Subcutaneous abdominal adipose tissue (tissue), 5 donors: ENCODE measurements around the gene VAV2.

ENCODE experiments used
- H3K27ac ChIP-seq: one replicate; pipeline ENCODE4 v1.7.0; 2013; ENCODE audit warnings: low read depth, mild to moderate bottlenecking, inconsistent platforms, low read length, moderate library complexity
- H3K27me3 ChIP-seq, 5 donors: one replicate each; pipeline ENCODE4 v1.7.0; 2013; ENCODE audit warnings: low read length in 5 of 5, inconsistent platforms in 1 of 5; ENCODE audit not compliant: control insufficient read depth in 5 of 5, insufficient read depth in 4 of 5
- H3K36me3 ChIP-seq, 5 donors: one replicate each; pipeline ENCODE4 v1.7.0; 2013; ENCODE audit warnings: low read length in 5 of 5; ENCODE audit not compliant: control insufficient read depth in 5 of 5, insufficient read depth in 5 of 5
- H3K4me1 ChIP-seq, 5 donors: one replicate each; pipeline ENCODE4 v1.7.0; 2013; ENCODE audit warnings: low read length in 5 of 5, mild to moderate bottlenecking in 3 of 5, moderate library complexity in 1 of 5; ENCODE audit not compliant: control insufficient read depth in 5 of 5, insufficient read depth in 5 of 5
- H3K4me3 ChIP-seq, 5 donors: one replicate each; pipeline ENCODE4 v1.7.0; 2013; ENCODE audit warnings: low read length in 5 of 5, low read depth in 1 of 5
- H3K9ac ChIP-seq, 5 donors: one replicate each; pipeline ENCODE4 v1.7.0; 2013; ENCODE audit warnings: low read length in 5 of 5, mild to moderate bottlenecking in 4 of 5, moderate library complexity in 3 of 5
- H3K9me3 ChIP-seq, 5 donors: one replicate each; pipeline ENCODE4 v1.7.0; 2013; ENCODE audit warnings: low read length in 5 of 5; ENCODE audit not compliant: control insufficient read depth in 5 of 5
- donor health status: healthy.
- donor health status: healthy.
- donor health status: healthy.
- donor health status: healthy.
- donor health status: healthy.

VAV2 gene

DNA sequence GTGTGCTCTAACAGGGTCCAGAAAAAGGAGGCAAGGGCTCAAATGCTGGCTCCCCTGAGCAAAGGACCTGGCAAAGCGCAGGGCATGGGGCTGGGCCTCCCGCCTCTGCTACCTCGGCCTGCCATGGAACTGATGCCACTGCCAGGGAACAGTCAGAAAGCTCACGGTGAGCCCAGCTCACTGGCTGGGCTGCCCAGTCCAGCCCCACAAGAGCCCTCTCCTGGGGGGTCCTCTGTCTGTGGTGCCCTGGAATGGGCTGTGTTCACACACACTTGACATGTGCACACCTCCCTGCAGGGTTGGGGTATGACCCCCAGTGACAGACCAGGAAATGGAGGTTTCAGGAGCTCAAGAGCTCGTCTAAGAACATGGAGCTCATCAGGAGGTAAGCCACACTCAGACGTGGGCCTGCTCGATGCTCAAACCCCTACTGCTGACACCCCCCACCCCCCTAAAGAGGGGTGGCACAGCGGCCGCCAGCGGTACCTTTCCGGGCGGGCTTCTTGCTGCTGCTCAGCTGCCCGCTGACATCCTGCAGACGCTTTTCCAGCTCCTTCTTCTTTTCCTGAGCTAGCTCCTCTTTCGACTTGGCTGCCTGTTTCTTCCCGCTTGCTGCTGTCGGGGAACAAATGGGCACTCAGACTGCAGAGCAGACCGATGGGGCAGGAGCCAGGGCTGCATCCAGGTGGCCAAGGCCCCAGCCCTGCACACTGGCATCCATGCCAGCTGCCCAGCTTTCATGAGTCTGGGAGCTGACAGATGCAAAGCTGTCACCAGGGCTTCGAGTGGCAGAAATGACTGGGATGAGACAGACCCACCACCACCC is 42.3 kb upstream of the VAV2 start:
- no peak overlapping the region for H3K27ac ChIP-seq
- no peaks in the 10 kb centered on the region for H3K9me3 ChIP-seq
- no peak overlapping the region for H3K4me3 ChIP-seq
- H3K9ac ChIP-seq: no peak overlapping the region
- no peaks in the 10 kb centered on the region for H3K27me3 ChIP-seq
- peaks cover 0 to 73% (median 62%) of the 10 kb centered on the region in 5 donors for H3K36me3 ChIP-seq
- H3K4me1 ChIP-seq: peaks cover 0 to 9% (median 4%) of the 10 kb centered on the region in 5 donors

DNA sequence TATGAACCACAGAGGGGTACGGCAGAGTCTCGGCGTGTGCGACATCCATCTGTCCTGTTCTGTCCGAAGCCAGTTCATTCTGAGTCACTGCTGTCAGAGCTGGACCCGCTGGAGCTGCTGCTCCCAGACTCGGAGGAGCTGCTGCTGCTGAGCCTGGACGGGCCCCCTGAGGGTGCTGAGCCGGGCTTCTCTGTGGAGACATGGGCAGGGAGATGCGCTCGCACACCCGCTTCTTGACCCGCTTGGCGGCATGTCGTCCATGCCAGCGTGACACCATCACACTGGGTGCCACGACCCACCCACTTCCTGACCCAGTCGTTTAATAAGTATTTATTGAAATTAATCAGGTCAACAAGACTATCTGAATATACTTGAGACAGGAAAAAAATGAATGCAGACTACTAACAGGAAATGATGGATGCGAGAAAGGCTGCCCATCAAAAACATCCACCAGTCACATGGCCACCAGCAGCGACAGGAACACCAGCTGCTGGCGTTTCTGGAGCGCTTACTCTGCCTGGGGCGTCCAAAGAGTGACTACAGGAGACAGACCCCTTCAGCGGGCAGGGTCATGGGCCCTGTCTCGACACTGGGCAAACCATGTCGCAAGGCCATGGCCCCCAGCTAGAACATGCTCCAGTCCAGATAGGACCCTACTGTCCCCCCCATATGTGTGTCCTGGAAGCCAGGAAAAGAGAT is 41.5 kb upstream of the VAV2 start:
- H3K27me3 ChIP-seq: no peaks in the 10 kb centered on the region
- peaks cover 2 to 13% (median 11%) of the 10 kb centered on the region in 5 donors for H3K4me1 ChIP-seq
- H3K27ac ChIP-seq: no peak overlapping the region
- H3K36me3 ChIP-seq: peaks cover 0 to 72% (median 54%) of the 10 kb centered on the region in 5 donors
- H3K9ac ChIP-seq: no peak overlapping the region
- no peaks in the 10 kb centered on the region for H3K9me3 ChIP-seq
- no peak overlapping the region for H3K4me3 ChIP-seq

DNA sequence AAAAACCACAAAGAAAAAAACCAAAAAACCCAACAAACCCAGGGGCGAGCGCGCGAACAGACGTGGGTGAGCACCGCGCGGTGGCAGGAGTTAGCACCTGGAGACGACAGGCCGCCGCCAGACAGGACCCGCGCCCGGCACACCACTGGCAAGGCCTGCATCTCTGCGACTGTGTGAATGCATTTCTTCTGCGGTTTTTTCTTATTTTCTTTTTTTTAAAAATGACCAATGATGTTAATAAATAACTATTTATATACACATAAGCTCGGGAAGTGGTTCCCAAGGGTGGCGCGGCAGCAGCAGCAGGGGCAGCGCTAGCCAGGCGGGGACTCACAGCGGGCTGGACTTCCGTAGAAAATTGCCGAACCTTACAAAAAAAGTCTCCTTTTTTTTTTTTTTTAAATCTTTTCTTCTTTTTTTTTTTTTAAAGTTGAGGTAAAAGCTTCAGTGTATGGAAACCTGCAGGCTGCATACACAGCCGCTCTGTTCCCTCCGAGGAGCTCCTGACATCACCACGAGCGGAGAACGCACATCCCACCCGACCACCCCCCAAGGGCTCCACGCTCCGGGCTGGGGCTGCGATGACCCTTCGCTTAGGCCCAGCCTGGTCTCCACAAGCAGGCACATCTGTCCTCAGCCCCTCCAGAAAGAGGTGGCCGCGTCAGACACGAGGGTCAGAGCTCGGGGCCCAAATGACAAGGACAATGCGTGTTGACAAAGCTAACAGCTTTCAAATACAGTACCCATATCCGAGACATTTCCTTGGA is 40.5 kb upstream of the VAV2 start:
- no peak overlapping the region for H3K9ac ChIP-seq
- no peak overlapping the region for H3K27ac ChIP-seq
- peaks cover 2 to 23% (median 16%) of the 10 kb centered on the region in 5 donors for H3K4me1 ChIP-seq
- H3K4me3 ChIP-seq: no peak overlapping the region
- no peaks in the 10 kb centered on the region for H3K9me3 ChIP-seq
- H3K36me3 ChIP-seq: peaks cover 0 to 66% (median 53%) of the 10 kb centered on the region in 5 donors
- no peaks in the 10 kb centered on the region for H3K27me3 ChIP-seq

DNA sequence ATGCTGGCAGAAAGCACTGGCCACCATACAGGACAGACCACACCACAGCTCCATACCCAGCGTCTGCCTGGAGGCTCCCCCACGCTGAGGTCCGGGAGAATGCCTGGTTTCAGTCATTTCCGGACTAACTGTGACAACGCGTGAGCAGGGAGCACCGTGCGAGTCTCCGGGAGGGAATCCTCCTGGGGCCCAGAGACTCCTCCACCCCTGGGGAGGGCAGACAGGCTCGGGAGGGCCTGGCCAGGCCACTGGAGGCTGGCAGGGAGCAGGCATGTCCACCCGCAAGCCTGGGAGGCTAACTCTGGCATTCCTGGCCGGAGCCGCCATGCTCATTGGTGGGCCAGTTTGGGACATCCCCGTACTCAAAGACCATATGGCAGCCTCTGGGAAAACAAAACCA is 39.7 kb upstream of the VAV2 start:
- peaks cover 0 to 67% (median 54%) of the 10 kb centered on the region in 5 donors for H3K36me3 ChIP-seq
- no peak overlapping the region for H3K4me3 ChIP-seq
- H3K9ac ChIP-seq: no peak overlapping the region
- H3K4me1 ChIP-seq: peaks cover 2 to 23% (median 16%) of the 10 kb centered on the region in 5 donors
- H3K27me3 ChIP-seq: no peaks in the 10 kb centered on the region
- no peak overlapping the region for H3K27ac ChIP-seq
- no peaks in the 10 kb centered on the region for H3K9me3 ChIP-seq

DNA sequence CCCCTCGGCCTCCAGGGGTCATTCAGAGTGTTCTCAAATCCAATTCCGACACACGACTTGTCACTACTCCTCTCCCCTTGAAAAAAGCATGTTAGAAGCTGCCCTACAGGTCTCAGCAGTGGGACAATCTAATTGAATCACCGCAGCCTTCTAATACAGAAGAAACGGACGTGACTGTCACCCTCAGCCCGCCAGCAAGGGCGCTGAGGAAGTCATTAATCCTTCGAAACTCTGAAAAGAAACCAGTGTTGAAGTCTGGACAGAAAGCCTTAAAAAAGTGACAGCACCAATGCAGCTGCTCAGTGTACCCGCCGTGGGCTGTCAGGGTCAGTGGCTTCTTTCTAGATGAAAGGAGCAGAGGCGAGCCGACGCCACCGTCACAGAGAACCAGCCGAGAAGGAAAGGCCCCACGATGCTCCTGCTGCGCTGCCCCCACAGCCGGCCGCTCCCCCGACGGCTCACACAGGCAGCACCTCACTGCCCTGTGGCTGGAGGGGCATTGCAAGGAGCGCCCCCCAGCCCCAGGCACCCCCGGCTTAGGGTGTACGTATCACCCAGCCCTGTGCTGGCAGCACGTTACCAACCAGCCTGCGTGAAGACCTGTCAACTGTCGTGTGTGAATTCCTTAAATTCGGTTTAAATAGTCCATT is 38.8 kb upstream of the VAV2 start:
- no peak overlapping the region for H3K4me3 ChIP-seq
- peaks cover 2 to 31% (median 23%) of the 10 kb centered on the region in 5 donors for H3K4me1 ChIP-seq
- H3K27ac ChIP-seq: no peak overlapping the region
- H3K36me3 ChIP-seq: peaks cover 0 to 60% (median 48%) of the 10 kb centered on the region in 5 donors
- H3K9ac ChIP-seq: no peak overlapping the region
- no peaks in the 10 kb centered on the region for H3K27me3 ChIP-seq
- no peaks in the 10 kb centered on the region for H3K9me3 ChIP-seq

DNA sequence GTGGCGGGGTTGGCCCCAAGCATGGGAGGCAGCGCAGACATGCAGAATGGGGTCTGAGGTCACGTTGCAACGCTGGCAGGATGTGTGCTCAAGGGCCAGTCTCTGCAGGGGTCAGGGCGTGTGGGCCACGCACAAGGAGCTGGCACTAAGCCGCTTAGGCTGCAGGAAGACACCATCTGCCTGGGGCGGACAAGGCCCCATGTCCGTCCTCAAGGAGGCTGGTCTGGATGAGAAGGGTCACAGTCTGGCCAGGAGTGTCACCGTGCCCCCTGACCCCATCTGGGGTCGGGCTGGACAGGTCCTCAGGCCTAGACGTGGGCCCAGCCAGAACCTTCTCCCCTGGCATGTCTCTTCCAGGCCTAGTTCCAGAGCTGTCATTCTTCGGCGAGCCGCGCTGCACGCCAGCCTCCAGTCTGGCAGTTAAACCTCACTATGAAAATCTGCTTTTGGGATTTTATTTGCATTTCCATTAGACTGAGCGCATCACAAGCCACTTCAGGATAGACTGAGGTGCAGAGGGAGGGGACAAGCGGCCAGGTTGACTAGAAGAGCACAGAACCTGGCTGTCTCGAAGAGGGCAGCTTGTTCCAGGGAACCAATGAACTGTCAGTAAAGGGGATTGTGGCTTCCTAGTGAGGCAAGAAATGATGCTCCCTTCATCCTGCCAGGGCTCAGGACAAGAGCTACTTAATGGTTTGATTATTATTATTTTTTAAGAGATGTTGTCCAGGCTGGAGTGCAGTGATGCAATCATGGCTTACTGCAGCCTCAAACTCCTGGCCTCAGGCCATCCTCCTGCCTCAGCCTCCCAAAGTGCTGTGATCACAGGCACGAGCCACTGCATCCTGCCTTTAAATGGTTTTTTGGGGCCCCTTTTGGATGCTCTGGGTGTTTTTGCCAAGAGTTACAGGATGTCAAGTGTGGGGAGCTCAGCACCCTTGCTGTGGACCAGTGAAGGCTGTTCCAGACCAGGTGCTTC is 37.4 kb upstream of the VAV2 start:
- Histone ChIP-seq H3K27me3 (no peaks in the 10 kb centered on the region), H3K27ac (peak overlapping the region; percentile 16), H3K36me3 (peaks cover 0 to 46% (median 34%) of the 10 kb centered on the region in 5 donors), H3K9ac (no peak overlapping the region), H3K4me1 (peaks cover 3 to 38% (median 30%) of the 10 kb centered on the region in 5 donors), H3K9me3 (no peaks in the 10 kb centered on the region), H3K4me3 (no peak overlapping the region)

DNA sequence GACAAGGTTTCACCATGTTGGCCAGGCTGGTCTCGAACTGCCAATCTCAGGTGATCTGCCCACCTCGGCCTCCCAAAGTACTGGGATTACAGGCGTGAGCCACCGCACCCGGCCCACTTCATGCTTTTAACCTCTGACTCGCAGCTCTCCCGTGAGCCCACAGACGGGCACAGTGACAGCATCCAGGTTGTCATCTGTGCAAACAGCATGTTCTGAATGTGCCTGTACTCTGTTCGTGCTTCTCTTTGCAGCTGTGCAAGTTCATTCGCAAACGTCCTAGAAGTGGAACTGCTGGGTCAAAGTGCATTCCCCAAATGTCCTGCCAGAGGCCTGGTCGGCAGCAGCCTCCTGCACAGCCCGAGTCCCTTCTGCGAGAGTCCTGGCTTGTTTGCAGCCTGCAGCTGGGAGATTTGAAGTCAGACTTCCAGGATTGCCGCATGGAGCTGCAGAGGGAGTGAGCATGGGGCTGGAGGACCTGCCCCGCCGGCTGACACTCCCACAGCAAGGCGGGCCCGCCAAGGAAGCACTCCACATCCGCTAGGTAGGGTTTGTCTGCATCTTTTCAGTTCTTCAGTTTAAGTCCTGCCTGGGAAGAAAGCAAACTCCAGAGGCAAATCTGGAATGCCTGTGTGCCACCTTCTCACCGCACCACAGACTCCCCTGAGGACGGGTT is 36.6 kb upstream of the VAV2 start:
- Histone ChIP-seq H3K9ac (no peak overlapping the region), H3K27me3 (no peaks in the 10 kb centered on the region), H3K9me3 (no peaks in the 10 kb centered on the region), H3K4me1 (peaks cover 3 to 42% (median 33%) of the 10 kb centered on the region in 5 donors), H3K27ac (peak overlapping the region; percentile 16), H3K36me3 (peaks cover 0 to 38% (median 26%) of the 10 kb centered on the region in 5 donors), H3K4me3 (peak overlapping the region in 1 of 5 donors; percentile 25)

DNA sequence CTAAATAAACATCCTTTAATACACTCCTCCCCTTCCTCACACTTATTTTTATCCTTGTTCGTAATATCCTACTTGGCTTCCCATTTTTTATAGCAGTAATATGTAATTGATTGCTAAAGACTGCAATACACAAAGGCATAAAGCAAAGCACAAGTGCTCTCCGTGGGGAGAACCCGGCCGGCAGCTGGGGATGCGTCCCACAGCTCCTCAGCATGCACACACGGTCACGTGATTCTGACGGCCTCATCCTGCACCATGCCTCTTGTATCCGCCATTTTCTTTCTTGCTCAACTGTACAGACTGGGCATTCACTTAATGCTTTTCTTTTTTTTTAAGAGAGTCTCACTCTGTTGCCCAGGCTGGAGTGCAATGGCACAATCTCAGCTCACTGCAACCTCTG is 36.0 kb upstream of the VAV2 start:
- Histone ChIP-seq H3K36me3 (peaks cover 0 to 31% (median 19%) of the 10 kb centered on the region in 5 donors), H3K9ac (no peak overlapping the region), H3K4me1 (peaks cover 3 to 42% (median 33%) of the 10 kb centered on the region in 5 donors), H3K4me3 (no peak overlapping the region), H3K9me3 (no peaks in the 10 kb centered on the region), H3K27me3 (no peaks in the 10 kb centered on the region), H3K27ac (no peak overlapping the region)
